ENCODE measurements around the gene SLC7A6. TPM values are rescaled to one million over a fixed set of nuclear protein-coding genes. Genes with fewer than 3 reads are reported as not detected.

Gene SLC7A6
- polyA plus RNA-seq, 2 of the 4 experiments (the other 2 are of a cell fraction) = 31.1 to 32.9 TPM

- Histone ChIP-seq H3K9me3 (no peaks in the 10 kb centered on the region), H3K4me3 (no peak overlapping the region), H3K27ac (no peak overlapping the region), H3K4me2 (no peak overlapping the region), H3K4me1 (peaks cover 13% of the 10 kb centered on the region; the same call in 2 of the 3 replicates)
- no peak for TF ChIP-seq MAFK (IDR thresholded peaks at IDR 0.05; ENCODE audit: partially characterized antibody)
- TF ChIP-seq EHMT2 (IDR thresholded peaks at IDR 0.05; ENCODE audit: low read depth) = no peak
- TF ChIP-seq ZFP36 (IDR thresholded peaks at IDR 0.05; ENCODE audit: borderline replicate concordance, partially characterized antibody) = no peak
- TF ChIP-seq ZC3H11A (IDR thresholded peaks at IDR 0.05) = no peak
- TF ChIP-seq HDAC2 (IDR thresholded peaks at IDR 0.05) = no peak
- TF ChIP-seq, protein P1, sequence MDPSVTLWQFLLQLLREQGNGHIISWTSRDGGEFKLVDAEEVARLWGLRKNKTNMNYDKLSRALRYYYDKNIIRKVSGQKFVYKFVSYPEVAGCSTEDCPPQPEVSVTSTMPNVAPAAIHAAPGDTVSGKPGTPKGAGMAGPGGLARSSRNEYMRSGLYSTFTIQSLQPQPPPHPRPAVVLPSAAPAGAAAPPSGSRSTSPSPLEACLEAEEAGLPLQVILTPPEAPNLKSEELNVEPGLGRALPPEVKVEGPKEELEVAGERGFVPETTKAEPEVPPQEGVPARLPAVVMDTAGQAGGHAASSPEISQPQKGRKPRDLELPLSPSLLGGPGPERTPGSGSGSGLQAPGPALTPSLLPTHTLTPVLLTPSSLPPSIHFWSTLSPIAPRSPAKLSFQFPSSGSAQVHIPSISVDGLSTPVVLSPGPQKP (IDR thresholded peaks at IDR 0.05; ENCODE audit: low read depth, low read length) = no peak
- TF ChIP-seq RARB (CRISPR knock-in tag; IDR thresholded peaks at IDR 0.05) = no peak
- no peak for TF ChIP-seq RCOR1 (IDR thresholded peaks at IDR 0.05; ENCODE audit: low read depth, low read length)
- TF ChIP-seq NPAS2 (CRISPR knock-in tag; IDR thresholded peaks at IDR 0.05; ENCODE audit: borderline replicate concordance) = no peak
- TF ChIP-seq EP300 (IDR thresholded peaks at IDR 0.05) = no peak
- TF ChIP-seq CEBPB (IDR thresholded peaks at IDR 0.05) = no peak
- no peak for TF ChIP-seq CBX2 (IDR thresholded peaks at IDR 0.05; ENCODE audit: borderline replicate concordance, low read depth)
- TF ChIP-seq POLR2AphosphoS2 (conservative IDR thresholded peaks at IDR 0.05; ENCODE audit: low read length) = no peak
- TF ChIP-seq CHD2 (IDR thresholded peaks at IDR 0.05; ENCODE audit: low read length, partially characterized antibody) = no peak
- TF ChIP-seq ZSCAN20 (CRISPR knock-in tag; IDR thresholded peaks at IDR 0.05) = no peak
- TF ChIP-seq HOXB13 (CRISPR knock-in tag; IDR thresholded peaks at IDR 0.05; ENCODE audit: low read depth) = no peak
- CTCF ChIA-PET = interaction anchor here (0.6 to 6.0 kb wide), 7 partner anchors 8 to 607 kb away, joined by 3 to 42 read pairs (median 7); partner anchors contain the start of gene SLC7A6
- DNase-seq (ENCODE audit: low read depth in 1 of 2, low spot score in 1 of 2) (no peak), FAIRE-seq (no peak), ATAC-seq (no peak)
- POLR2A ChIA-PET = interaction anchor here (0.8 to 1.3 kb wide), 2 partner anchors 14 to 59 kb away, joined by 4 to 6 read pairs; partner anchors contain the start of genes PRMT7 and SLC7A6OS
- 87% methylated on average over 6 of the region's 6 CpGs for WGBS (ENCODE audit: missing lambda C conversion rate)
These were observed 32.4 kb downstream of the SLC7A6 start for GRCh38 chr16:68296693-68297092.

DNA sequence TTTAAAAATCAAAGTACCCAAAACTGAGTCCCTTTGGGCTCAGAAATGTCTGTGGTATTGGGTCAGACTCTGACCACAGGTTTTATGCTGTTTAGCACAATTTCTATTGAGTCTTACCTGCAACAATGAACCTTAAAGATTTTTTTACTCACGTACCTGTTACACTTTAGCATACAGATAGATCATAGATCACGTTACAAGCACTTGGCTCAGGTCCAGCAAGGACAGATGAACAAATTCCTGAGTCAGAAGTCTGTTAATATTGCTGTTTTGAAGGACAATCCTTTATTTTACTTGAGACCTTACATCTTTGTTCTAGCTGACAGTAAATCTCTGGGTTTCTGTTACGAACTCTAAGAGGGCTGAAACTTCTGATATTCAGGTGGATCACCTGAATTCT lies 33.6 kb downstream of the SLC7A6 start:
- no peak for DNase-seq (ENCODE audit: low read depth in 1 of 2, low spot score in 1 of 2)
- Histone ChIP-seq H3K4me3 (no peak overlapping the region), H3K4me1 (peaks cover 13% of the 10 kb centered on the region; the same call in 2 of the 3 replicates), H3K4me2 (no peak overlapping the region), H3K27ac (no peak overlapping the region), H3K9me3 (no peaks in the 10 kb centered on the region)
- ChIA-PET POLR2A (no interaction called here), CTCF (interaction anchor here (1.3 to 6.0 kb wide), 4 partner anchors 9 to 37 kb away, joined by 3 to 42 read pairs (median 7); partner anchors contain the start of gene SLC7A6)
- ATAC-seq = no peak
- WGBS (ENCODE audit: missing lambda C conversion rate) = 64% methylated on average over 3 of the region's 3 CpGs
- TF ChIP-seq POLR2A (IDR thresholded peaks at IDR 0.05; ENCODE audit: low read length) = no peak
- no peak for TF ChIP-seq HOXB5 (CRISPR knock-in tag; IDR thresholded peaks at IDR 0.05)
- TF ChIP-seq RARB (CRISPR knock-in tag; IDR thresholded peaks at IDR 0.05) = no peak
- no peak for TF ChIP-seq KDM5A (IDR thresholded peaks at IDR 0.05)
- TF ChIP-seq, protein P2, sequence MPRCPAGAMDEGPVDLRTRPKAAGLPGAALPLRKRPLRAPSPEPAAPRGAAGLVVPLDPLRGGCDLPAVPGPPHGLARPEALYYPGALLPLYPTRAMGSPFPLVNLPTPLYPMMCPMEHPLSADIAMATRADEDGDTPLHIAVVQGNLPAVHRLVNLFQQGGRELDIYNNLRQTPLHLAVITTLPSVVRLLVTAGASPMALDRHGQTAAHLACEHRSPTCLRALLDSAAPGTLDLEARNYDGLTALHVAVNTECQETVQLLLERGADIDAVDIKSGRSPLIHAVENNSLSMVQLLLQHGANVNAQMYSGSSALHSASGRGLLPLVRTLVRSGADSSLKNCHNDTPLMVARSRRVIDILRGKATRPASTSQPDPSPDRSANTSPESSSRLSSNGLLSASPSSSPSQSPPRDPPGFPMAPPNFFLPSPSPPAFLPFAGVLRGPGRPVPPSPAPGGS (IDR thresholded peaks at IDR 0.05) = no peak
- no peak for FAIRE-seq

DNA sequence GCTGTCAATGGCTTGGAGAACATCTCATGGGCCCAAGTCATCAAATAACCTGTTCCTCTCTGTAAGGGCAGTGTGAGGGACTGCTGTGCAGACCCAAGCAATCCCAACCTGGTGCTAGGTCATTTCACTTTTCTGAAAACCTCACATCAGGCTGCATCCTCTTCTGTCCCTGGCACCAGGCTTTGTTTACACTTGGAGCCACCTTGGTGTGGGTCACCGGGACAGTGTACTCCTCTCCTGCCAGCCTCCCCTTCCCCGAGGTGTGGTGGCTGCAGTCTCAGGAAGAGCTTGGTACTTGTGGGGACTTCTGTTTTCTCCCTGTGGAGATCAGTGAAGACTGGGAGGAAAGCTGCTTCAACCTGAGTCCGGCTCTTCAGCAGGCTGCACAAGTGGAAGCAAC lies 34.0 kb downstream of the SLC7A6 start:
- ChIA-PET POLR2A (interaction anchor here (3.1 kb wide), 1 partner anchor 12 kb away, joined by 25 read pairs; the partner anchor contains the start of genes PRMT7 and SLC7A6OS), CTCF (interaction anchor here (0.9 to 6.0 kb wide), 4 partner anchors 8 to 38 kb away, joined by 3 to 42 read pairs (median 14); partner anchors contain the start of gene SLC7A6)
- H3K4me3 ChIP-seq = no peak overlapping the region
- no peak for DNase-seq (ENCODE audit: low read depth in 1 of 2, low spot score in 1 of 2)
- no peak overlapping the region for H3K27ac ChIP-seq
- FAIRE-seq = no peak
- H3K4me1 ChIP-seq = peaks cover 13% of the 10 kb centered on the region; the same call in 2 of the 3 replicates
- ATAC-seq = no peak
- H3K4me2 ChIP-seq = no peak overlapping the region
- H3K9me3 ChIP-seq = no peaks in the 10 kb centered on the region
- 77% methylated on average over 3 of the region's 3 CpGs for WGBS (ENCODE audit: missing lambda C conversion rate)
- TF ChIP-seq, protein P3, sequence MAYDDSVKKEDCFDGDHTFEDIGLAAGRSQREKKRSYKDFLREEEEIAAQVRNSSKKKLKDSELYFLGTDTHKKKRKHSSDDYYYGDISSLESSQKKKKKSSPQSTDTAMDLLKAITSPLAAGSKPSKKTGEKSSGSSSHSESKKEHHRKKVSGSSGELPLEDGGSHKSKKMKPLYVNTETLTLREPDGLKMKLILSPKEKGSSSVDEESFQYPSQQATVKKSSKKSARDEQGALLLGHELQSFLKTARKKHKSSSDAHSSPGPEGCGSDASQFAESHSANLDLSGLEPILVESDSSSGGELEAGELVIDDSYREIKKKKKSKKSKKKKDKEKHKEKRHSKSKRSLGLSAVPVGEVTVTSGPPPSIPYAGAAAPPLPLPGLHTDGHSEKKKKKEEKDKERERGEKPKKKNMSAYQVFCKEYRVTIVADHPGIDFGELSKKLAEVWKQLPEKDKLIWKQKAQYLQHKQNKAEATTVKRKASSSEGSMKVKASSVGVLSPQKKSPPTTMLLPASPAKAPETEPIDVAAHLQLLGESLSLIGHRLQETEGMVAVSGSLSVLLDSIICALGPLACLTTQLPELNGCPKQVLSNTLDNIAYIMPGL (CRISPR knock-in tag; IDR thresholded peaks at IDR 0.05; ENCODE audit: borderline replicate concordance) = no peak
- TF ChIP-seq, protein P4, sequence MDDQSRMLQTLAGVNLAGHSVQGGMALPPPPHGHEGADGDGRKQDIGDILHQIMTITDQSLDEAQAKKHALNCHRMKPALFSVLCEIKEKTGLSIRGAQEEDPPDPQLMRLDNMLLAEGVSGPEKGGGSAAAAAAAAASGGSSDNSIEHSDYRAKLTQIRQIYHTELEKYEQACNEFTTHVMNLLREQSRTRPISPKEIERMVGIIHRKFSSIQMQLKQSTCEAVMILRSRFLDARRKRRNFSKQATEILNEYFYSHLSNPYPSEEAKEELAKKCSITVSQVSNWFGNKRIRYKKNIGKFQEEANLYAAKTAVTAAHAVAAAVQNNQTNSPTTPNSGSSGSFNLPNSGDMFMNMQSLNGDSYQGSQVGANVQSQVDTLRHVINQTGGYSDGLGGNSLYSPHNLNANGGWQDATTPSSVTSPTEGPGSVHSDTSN (IDR thresholded peaks at IDR 0.05) = no peak
- TF ChIP-seq, protein P5, sequence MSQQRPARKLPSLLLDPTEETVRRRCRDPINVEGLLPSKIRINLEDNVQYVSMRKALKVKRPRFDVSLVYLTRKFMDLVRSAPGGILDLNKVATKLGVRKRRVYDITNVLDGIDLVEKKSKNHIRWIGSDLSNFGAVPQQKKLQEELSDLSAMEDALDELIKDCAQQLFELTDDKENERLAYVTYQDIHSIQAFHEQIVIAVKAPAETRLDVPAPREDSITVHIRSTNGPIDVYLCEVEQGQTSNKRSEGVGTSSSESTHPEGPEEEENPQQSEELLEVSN (IDR thresholded peaks at IDR 0.05; ENCODE audit: borderline replicate concordance, low read depth) = no peak
- TF ChIP-seq HEYL (CRISPR knock-in tag; IDR thresholded peaks at IDR 0.05) (no peak), CBX8 (IDR thresholded peaks at IDR 0.05) (no peak), BHLHE40 (IDR thresholded peaks at IDR 0.05; ENCODE audit: low read depth, low read length) (no peak), SMC3 (IDR thresholded peaks at IDR 0.05) (no peak), HDAC2 (IDR thresholded peaks at IDR 0.05) (no peak), CTCF (IDR thresholded peaks at IDR 0.05) (no peak), SREBF2 (IDR thresholded peaks at IDR 0.05) (no peak)
